ENCODE data around the gene VCL. TPM values are rescaled to one million over a fixed set of nuclear protein-coding genes. Genes with fewer than 3 reads are reported as not detected.

Gene VCL
- total RNA-seq, 1 experiment from 2014 or later = 382 TPM

- H3K27ac ChIP-seq (ENCODE audit: low read length) = no peak overlapping the region
- H3K9ac ChIP-seq (ENCODE audit: low read length) = no peak overlapping the region
- DNase-seq (no peak), ATAC-seq (no peak)
- intact Hi-C loops (cut with micrococcal nuclease) = no loop called here
- no TSS peak for BruUV-seq (replicated peaks)
- H3K27me3 ChIP-seq (ENCODE audit: low read length) = no peaks in the 10 kb centered on the region
- H3K4me3 ChIP-seq (ENCODE audit: low read length) = no peak overlapping the region
- H3K4me2 ChIP-seq (ENCODE audit: low read length) = no peak overlapping the region
- no peaks in the 10 kb centered on the region for H3K9me3 ChIP-seq (ENCODE audit: low read length)
- H3K79me2 ChIP-seq (ENCODE audit: low read length) = no peaks in the 10 kb centered on the region
- H4K20me1 ChIP-seq (ENCODE audit: low read length) = no peaks in the 10 kb centered on the region
- CTCF ChIA-PET = interaction anchor here (0.5 to 1.3 kb wide), 2 partner anchors 112 to 223 kb away, joined by 3 read pairs; no protein-coding TSS in a partner anchor
- H3F3A ChIP-seq (ENCODE audit: low read length, unreplicated experiment) = peaks cover 54% of the 10 kb centered on the region
- POLR2A ChIA-PET (ENCODE audit: unreplicated experiment) = no interaction called here
- H2AFZ ChIP-seq (ENCODE audit: low read length) = no peak overlapping the region
- H3K9me2 ChIP-seq (replicated peaks; ENCODE audit: low read length) = no peaks in the 10 kb centered on the region
- peaks cover 20% of the 10 kb centered on the region for H3K4me1 ChIP-seq (ENCODE audit: insufficient read depth, low read length)
- TF ChIP-seq, protein P1, sequence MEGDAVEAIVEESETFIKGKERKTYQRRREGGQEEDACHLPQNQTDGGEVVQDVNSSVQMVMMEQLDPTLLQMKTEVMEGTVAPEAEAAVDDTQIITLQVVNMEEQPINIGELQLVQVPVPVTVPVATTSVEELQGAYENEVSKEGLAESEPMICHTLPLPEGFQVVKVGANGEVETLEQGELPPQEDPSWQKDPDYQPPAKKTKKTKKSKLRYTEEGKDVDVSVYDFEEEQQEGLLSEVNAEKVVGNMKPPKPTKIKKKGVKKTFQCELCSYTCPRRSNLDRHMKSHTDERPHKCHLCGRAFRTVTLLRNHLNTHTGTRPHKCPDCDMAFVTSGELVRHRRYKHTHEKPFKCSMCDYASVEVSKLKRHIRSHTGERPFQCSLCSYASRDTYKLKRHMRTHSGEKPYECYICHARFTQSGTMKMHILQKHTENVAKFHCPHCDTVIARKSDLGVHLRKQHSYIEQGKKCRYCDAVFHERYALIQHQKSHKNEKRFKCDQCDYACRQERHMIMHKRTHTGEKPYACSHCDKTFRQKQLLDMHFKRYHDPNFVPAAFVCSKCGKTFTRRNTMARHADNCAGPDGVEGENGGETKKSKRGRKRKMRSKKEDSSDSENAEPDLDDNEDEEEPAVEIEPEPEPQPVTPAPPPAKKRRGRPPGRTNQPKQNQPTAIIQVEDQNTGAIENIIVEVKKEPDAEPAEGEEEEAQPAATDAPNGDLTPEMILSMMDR (conservative IDR thresholded peaks at IDR 0.05; ENCODE audit: low read depth, low read length) = no peak
- TF ChIP-seq EZH2 (IDR thresholded peaks at IDR 0.05; ENCODE audit: low read length, unreplicated experiment) (no peak), EZH2phosphoT487 (IDR thresholded peaks at IDR 0.05; ENCODE audit: borderline replicate concordance, low read length) (no peak)
- peaks cover 90% of the 10 kb centered on the region for H3K36me3 ChIP-seq (ENCODE audit: low read depth, low read length)
Observed at GRCh38 chr10:74122060-74122459, 124.1 kb downstream of the VCL start.

- ChIA-PET CTCF (interaction anchor here (0.6 to 1.2 kb wide), 6 partner anchors 70 to 303 kb away, joined by 3 to 16 read pairs (median 4); no protein-coding TSS in a partner anchor), POLR2A (ENCODE audit: unreplicated experiment) (no interaction called here)
- TSS peak; percentile 22 for BruUV-seq (replicated peaks)
- Histone ChIP-seq H3K36me3 (ENCODE audit: low read depth, low read length) (peaks cover 81% of the 10 kb centered on the region), H3K27me3 (ENCODE audit: low read length) (no peaks in the 10 kb centered on the region), H3K9me3 (ENCODE audit: low read length) (no peaks in the 10 kb centered on the region), H3K4me3 (ENCODE audit: low read length) (no peak overlapping the region), H2AFZ (ENCODE audit: low read length) (no peak overlapping the region), H3K9me2 (replicated peaks; ENCODE audit: low read length) (no peaks in the 10 kb centered on the region), H3K4me2 (ENCODE audit: low read length) (no peak overlapping the region), H4K20me1 (ENCODE audit: low read length) (no peaks in the 10 kb centered on the region), H3K79me2 (ENCODE audit: low read length) (no peaks in the 10 kb centered on the region), H3K4me1 (ENCODE audit: insufficient read depth, low read length) (peaks cover 20% of the 10 kb centered on the region), H3F3A (ENCODE audit: low read length, unreplicated experiment) (peaks cover 51% of the 10 kb centered on the region), H3K27ac (ENCODE audit: low read length) (no peak overlapping the region), H3K9ac (ENCODE audit: low read length) (no peak overlapping the region)
- ATAC-seq = no peak
- TF ChIP-seq, protein P1 (conservative IDR thresholded peaks at IDR 0.05; ENCODE audit: low read depth, low read length) = no peak; the same call in 1 of the 2 replicates
- TF ChIP-seq EZH2 (IDR thresholded peaks at IDR 0.05; ENCODE audit: low read length, unreplicated experiment) (no peak), EZH2phosphoT487 (IDR thresholded peaks at IDR 0.05; ENCODE audit: borderline replicate concordance, low read length) (no peak)
- no peak for DNase-seq
- intact Hi-C loops (cut with micrococcal nuclease) = no loop called here
Observed at GRCh38 chr10:74123081-74123480, 125.2 kb downstream of the VCL start.
